Skin of body (tissue), 2 donors: ENCODE results near the gene PIK3CA. TPM values are rescaled to one million over a fixed set of nuclear protein-coding genes. Genes with fewer than 3 reads are reported as not detected.

ENCODE experiments used
- DNase-seq: peaks from one replicate; lab custom pipeline; 2025; lab: John Stamatoyannopoulos, UW
- total RNA-seq: library from RNA; depleted of rRNA; stranded (reverse); fragments of >200 nt; gene quantifications from one replicate; pipeline ENCODE4 v1.2.3, GENCODE V29; 2014

PIK3CA gene
- total RNA-seq, 1 donor from 2014 or later: 35.9 TPM

DNA sequence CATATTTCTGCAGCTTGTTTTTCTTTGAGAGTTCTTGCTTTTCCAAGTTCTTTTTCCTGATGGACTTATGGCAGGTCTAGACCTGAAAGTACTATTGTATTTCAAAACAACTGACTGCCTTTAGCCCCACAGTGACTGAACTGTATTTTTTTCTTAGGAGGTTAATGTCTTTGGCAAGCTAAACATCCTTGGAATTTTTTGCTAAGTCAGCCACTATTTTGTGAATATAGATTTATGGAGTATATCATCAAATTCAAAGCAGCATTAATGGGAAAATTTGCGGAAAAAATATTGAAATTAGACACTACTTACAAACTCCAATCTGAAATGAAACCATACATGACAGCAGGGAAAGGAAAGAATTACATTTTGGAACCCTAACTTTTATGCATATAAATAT is 8.6 kb downstream of the PIK3CA start:
- DNase-seq: no peak

- DNase-seq: no peak
These were observed 10.3 kb downstream of the PIK3CA start for GRCh38 chr3:179158336-179159039.

DNA sequence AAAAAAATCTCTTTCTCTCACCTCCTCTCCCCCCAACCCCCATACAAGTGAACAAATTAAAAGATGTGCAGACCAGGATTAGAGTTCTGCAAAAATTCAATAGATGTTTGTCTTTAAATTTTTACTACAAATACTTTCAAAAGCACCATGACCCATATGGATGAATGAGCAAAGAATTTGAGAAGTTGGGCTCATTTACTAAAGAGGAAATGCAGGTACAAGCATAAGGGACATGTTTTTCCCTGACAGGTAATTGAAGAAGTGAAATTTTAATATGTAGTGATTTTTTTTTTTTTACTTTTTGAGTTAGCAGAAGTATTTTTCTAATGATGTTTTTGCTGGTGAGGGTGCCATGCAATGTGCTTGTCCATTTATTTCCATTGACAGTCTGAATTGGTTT is 15.3 kb downstream of the PIK3CA start:
- no peak for DNase-seq

- DNase-seq: no peak
These were observed 16.7 kb downstream of the PIK3CA start for GRCh38 chr3:179164857-179165256.

- DNase-seq: no peak
These were observed 18.5 kb downstream of the PIK3CA start for GRCh38 chr3:179166561-179167201.

GRCh38 chr3:179168918-179169317 is 20.8 kb downstream of the PIK3CA start:
- no peak for DNase-seq

DNA sequence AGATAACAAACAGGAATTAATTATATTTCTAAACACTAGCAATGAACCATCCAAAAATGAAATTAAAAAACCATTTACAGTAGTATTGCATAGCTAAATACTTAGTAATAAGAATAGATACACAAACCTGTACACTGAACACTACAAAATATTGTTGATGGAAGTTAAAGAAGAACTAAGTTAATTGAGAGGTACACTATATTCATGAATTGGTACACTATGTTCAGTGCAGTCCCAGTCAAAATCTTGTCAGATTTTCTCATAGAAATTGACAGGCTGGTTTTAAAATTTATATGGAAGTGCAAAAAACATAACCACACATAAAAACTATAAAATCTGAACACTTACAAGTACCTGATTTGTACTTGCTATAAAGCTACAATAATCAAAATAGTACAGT is 24.4 kb downstream of the PIK3CA start:
- DNase-seq: no peak

- DNase-seq: no peak
These were observed 26.2 kb downstream of the PIK3CA start for GRCh38 chr3:179174316-179174715.

GRCh38 chr3:179174898-179175297 is 26.7 kb downstream of the PIK3CA start:
- DNase-seq: no peak

- DNase-seq: no peak
These were observed 27.2 kb downstream of the PIK3CA start for GRCh38 chr3:179175358-179175757.

DNA sequence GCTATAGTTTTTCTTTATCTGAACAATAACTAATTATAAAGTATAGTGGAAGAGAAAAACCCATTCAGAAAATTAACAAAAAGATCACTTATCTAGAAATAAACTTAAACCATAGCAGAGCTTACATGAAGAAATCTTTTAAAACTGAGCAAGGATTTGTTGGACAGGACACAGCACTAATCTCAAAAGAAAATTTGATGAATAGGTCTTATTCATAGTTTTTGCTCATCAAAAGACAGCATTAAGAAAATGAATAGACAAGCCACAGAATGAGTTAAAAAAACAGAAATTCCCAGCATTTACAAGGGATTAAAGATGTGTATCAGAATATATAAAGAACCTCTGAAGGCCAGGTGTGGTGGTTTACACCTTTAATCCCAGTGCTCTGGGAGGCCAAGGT is 29.5 kb downstream of the PIK3CA start:
- no peak for DNase-seq

GRCh38 chr3:179179256-179179655 is 31.1 kb downstream of the PIK3CA start:
- DNase-seq: no peak

DNA sequence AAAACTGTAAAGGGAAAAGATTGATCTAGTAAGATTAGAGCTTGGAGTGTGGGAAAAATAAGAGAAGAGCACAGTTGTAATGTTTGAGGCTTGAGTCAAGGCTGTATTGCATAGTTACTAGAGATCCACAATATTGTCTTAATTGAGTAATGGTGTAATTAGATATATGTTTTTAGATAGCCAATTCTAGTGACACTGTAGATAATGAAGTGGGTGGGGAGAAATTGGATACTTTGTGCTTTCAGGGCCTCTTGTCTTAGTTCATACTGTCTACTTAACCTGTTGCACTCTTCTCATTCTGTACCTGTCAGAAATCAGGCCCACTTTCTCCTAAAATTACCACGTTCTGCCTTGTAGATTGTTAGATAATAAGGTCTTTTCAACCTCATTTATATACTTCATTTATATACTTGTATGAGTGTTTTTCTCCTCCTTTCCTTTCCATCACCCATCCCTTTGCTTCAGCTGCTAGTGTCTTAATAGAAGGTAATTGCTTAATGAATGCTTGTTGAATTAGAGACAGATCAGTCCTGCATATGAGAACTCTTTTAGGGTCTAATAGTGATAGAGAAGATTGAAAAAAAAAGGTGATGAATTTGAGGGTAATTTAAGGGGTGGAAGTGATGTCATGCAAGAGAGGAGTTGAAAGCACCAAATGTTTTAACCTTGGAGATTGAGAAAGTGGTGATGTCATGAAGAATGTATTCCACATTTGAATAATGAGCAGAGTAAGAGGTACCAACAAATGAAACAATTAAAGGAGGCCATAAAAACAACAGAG is 32.0 kb downstream of the PIK3CA start:
- DNase-seq: no peak

- peak; percentile 18 for DNase-seq
These were observed 32.9 kb downstream of the PIK3CA start for GRCh38 chr3:179181021-179181472.

GRCh38 chr3:179181993-179182551 is 33.9 kb downstream of the PIK3CA start:
- no peak for DNase-seq

DNA sequence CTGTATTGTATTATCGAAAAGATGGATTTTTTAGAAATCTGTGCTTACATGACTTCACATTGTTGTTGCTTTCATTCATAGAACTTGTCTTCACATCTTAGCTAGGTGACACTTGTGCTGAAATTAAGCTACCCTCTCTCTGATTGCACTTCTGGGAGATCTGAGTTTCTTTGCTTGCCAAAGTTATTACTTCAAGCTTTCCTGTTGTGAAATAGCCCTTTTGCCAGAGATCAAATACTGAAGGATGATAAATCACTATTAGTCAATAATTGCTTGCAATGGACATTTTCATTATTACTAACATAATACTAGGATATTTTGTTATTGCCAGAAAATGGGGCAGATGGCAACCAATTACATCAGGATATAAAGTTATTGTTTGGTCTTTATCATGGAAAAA is 34.7 kb downstream of the PIK3CA start:
- no peak for DNase-seq

DNA sequence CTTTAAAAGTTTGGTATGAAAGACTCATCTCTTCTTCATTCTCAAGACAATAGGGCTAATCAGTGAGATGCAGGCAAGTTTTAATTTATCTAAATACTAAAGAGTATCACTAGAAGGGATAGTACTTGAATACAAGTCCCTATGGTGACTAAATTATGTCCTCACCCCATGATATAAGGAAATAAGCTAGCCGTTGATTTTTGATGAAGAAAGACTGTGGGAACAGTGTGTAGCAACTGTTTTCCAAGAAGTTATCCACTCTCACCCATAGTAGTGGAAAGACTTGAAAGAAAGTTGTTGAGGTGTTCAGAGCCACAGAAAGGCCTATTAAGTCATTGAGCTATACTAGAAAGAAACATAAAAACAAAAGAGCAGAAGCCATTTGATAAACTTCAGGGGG is 36.7 kb downstream of the PIK3CA start:
- no peak for DNase-seq

GRCh38 chr3:179186426-179186825 is 38.3 kb downstream of the PIK3CA start:
- DNase-seq: no peak

GRCh38 chr3:179189759-179190158 is 41.6 kb downstream of the PIK3CA start:
- peak; percentile 75 for DNase-seq

- DNase-seq: no peak
These were observed 42.4 kb downstream of the PIK3CA start for GRCh38 chr3:179190581-179190980.

DNA sequence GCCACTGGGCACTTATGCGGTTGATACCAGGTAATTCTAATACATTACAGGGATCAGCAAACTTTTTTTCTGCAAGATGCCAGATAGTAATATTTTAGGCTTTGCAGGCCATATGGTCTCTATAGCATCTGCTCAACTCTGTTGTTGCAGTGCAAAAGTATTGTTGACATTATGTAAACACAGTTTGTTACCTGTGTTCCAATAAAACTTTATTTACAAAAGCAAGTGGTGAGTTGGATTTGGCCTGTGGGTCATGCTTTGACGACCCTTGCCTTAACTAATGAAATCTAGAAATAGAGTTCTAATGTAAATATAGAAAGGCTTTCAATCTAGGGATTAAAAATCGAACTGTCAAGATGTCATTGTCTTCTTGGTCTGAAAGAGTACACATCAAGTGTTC is 44.4 kb downstream of the PIK3CA start:
- no peak for DNase-seq

- no peak for DNase-seq
These were observed 46.8 kb downstream of the PIK3CA start for GRCh38 chr3:179194931-179195330.
